Caco-2 (cell line): ENCODE data around the gene BMAL1. TPM values are rescaled to one million over a fixed set of nuclear protein-coding genes. Genes with fewer than 3 reads are reported as not detected.

Experiments
- BruUV-seq: library from RNA; stranded (reverse); fragments of 400-500 nt; replicated peaks from 2 replicates; lab custom pipeline; 2021; lab: Mats Ljungman, UMichigan
- CTCF ChIA-PET: fragments of 300-600 bp; sonication (Branson Sonifier 250); formaldehyde crosslinking; loops from one replicate; lab custom pipeline; 2022; ENCODE audit warnings: antibody characterized with exemption; lab: Charles Lee
- POLR2A ChIA-PET: fragments of 300-600 bp; sonication (Branson Sonifier 250); formaldehyde crosslinking; loops from one replicate; lab custom pipeline; 2022; ENCODE audit warnings: antibody characterized with exemption; lab: Charles Lee
- DNase-seq, 2 experiments: peaks; one replicate each; pipeline versions ENCODE4 v3.0.0 to v3.0.0-alpha.2; 2020 to 2022
- H3K27me3 ChIP-seq: replicated peaks from 2 replicates; pipeline ENCODE4 v1.6.0; 2011; ENCODE audit warnings: low read length; ENCODE audit not compliant: control insufficient read depth, insufficient read depth
- H3K36me3 ChIP-seq: 2 replicates; pipeline ENCODE4 v1.5.1; 2011; ENCODE audit warnings: low read length; ENCODE audit not compliant: control insufficient read depth, insufficient read depth
- H3K4me1 ChIP-seq: fragments of 250-450 bp; sonication (Bioruptor Pico); 2 replicates; pipeline ENCODE4 v1.5.1; 2020; ENCODE audit warnings: mild to moderate bottlenecking
- H3K4me3 ChIP-seq: 2 replicates; pipeline ENCODE4 v1.5.1; 2011; ENCODE audit warnings: low read depth, mild to moderate bottlenecking, control low read depth, low read length
- H3K9me3 ChIP-seq: fragments of 250-450 bp; sonication (Bioruptor Pico); 2 replicates; pipeline ENCODE4 v1.5.1; 2020; ENCODE audit warnings: mild to moderate bottlenecking, moderate library complexity
- H3K27ac Mint-ChIP-seq: one replicate; pipeline ENCODE4 v1.8.0; 2022; ENCODE audit warnings: mixed read lengths; ENCODE audit not compliant: unreplicated experiment
- H3K27me3 Mint-ChIP-seq: one replicate; pipeline ENCODE4 v1.8.0; 2022; ENCODE audit warnings: mixed read lengths; ENCODE audit not compliant: insufficient read depth, unreplicated experiment
- H3K36me3 Mint-ChIP-seq: one replicate; pipeline ENCODE4 v1.8.0; 2022; ENCODE audit warnings: mild to moderate bottlenecking, mixed read lengths; ENCODE audit not compliant: insufficient read depth, unreplicated experiment
- H3K4me1 Mint-ChIP-seq: one replicate; pipeline ENCODE4 v1.8.0; 2022; ENCODE audit warnings: low read depth, mixed read lengths; ENCODE audit not compliant: unreplicated experiment
- H3K4me3 Mint-ChIP-seq: one replicate; pipeline ENCODE4 v1.8.0; 2022; ENCODE audit warnings: mild to moderate bottlenecking, moderate library complexity, mixed read lengths; ENCODE audit not compliant: unreplicated experiment
- H3K9me3 Mint-ChIP-seq: one replicate; pipeline ENCODE4 v1.8.0; 2022; ENCODE audit warnings: mixed read lengths; ENCODE audit not compliant: unreplicated experiment
- CTCF ChIP-seq, 2 experiments: fragments of 200-600 bp in 1 of 2; IDR thresholded peaks; 1 replicate in 1 of 2; 2 replicates in 1 of 2; pipeline versions ENCODE4 v1.5.1 to v1.8.0; 2011 to 2022; ENCODE audit warnings: antibody characterized with exemption in 1 of 2, control low read depth in 1 of 2, inconsistent platforms in 1 of 2, low read depth in 1 of 2, low read length in 1 of 2, mild to moderate bottlenecking in 1 of 2, moderate library complexity in 1 of 2; ENCODE audit not compliant: insufficient read depth in 1 of 2, severe bottlenecking in 1 of 2, unreplicated experiment in 1 of 2
- intact Hi-C: fragments of 100-400 bp; cut with micrococcal nuclease; formaldehyde crosslinking; loops from one replicate; pipeline ENCODE4 v1.10.0; 2022; ENCODE audit not compliant: unreplicated experiment
- total RNA-seq: library from RNA; stranded (reverse); gene quantifications from 2 replicates; pipeline ENCODE4 v1.2.3, GENCODE V29; 2022

The BMAL1 gene
- total RNA-seq, 1 experiment from 2014 or later = 17.9 TPM

GRCh38 chr11:13297917-13298356 is 20.3 kb downstream of the BMAL1 start:
- CTCF ChIA-PET = interaction anchor here (0.8 kb wide), 1 partner anchor 48 kb away, joined by 3 read pairs; no protein-coding TSS in a partner anchor
- no peak overlapping the region for H3K4me3 Mint-ChIP-seq
- intact Hi-C loops = no loop called here
- no peak overlapping the region for H3K27ac Mint-ChIP-seq
- H3K27me3 ChIP-seq = no peaks in the 10 kb centered on the region
- POLR2A ChIA-PET = no interaction called here
- H3K36me3 ChIP-seq = no peaks in the 10 kb centered on the region
- no peak overlapping the region for H3K4me3 ChIP-seq
- no peaks in the 10 kb centered on the region for H3K36me3 Mint-ChIP-seq
- H3K27me3 Mint-ChIP-seq = no peaks in the 10 kb centered on the region
- no peaks in the 10 kb centered on the region for H3K9me3 Mint-ChIP-seq
- H3K4me1 Mint-ChIP-seq = peaks cover 7% of the 10 kb centered on the region
- no peak for DNase-seq
- BruUV-seq = no TSS peak
- no peaks in the 10 kb centered on the region for H3K9me3 ChIP-seq
- no peak for TF ChIP-seq CTCF (IDR thresholded peaks at IDR 0.05; ENCODE audit: insufficient read depth in 1 of 2, low read depth in 1 of 2, low read length in 1 of 2, severe bottlenecking in 1 of 2, unreplicated experiment in 1 of 2)
- H3K4me1 ChIP-seq = no peaks in the 10 kb centered on the region

- Mint-ChIP-seq H3K36me3 (no peaks in the 10 kb centered on the region), H3K4me3 (no peak overlapping the region), H3K4me1 (peaks cover 7% of the 10 kb centered on the region), H3K27ac (no peak overlapping the region), H3K9me3 (no peaks in the 10 kb centered on the region), H3K27me3 (no peaks in the 10 kb centered on the region)
- TF ChIP-seq CTCF (IDR thresholded peaks at IDR 0.05; ENCODE audit: insufficient read depth in 1 of 2, low read depth in 1 of 2, low read length in 1 of 2, severe bottlenecking in 1 of 2, unreplicated experiment in 1 of 2) = no peak
- Histone ChIP-seq H3K4me1 (no peaks in the 10 kb centered on the region), H3K9me3 (no peaks in the 10 kb centered on the region), H3K27me3 (no peaks in the 10 kb centered on the region), H3K4me3 (no peak overlapping the region), H3K36me3 (no peaks in the 10 kb centered on the region)
- CTCF ChIA-PET = no interaction called here
- no TSS peak for BruUV-seq
- intact Hi-C loops = no loop called here
- no peak for DNase-seq
- POLR2A ChIA-PET = no interaction called here
Observed at GRCh38 chr11:13298765-13299164, 21.2 kb downstream of the BMAL1 start.

GRCh38 chr11:13301522-13301921 is 23.9 kb downstream of the BMAL1 start:
- CTCF ChIA-PET = interaction anchor here (0.6 kb wide), 1 partner anchor 133 kb away, joined by 3 read pairs; no protein-coding TSS in a partner anchor
- H3K4me3 Mint-ChIP-seq = no peak overlapping the region

More at GRCh38 chr11:13301522-13301921, 23.9 kb downstream of the BMAL1 start:
- H3K9me3 Mint-ChIP-seq = no peaks in the 10 kb centered on the region
- H3K27ac Mint-ChIP-seq = no peak overlapping the region
- no peaks in the 10 kb centered on the region for H3K36me3 ChIP-seq
- no TSS peak for BruUV-seq
- no peaks in the 10 kb centered on the region for H3K9me3 ChIP-seq
- H3K4me3 ChIP-seq = no peak overlapping the region
- intact Hi-C loops = no loop called here
- DNase-seq = no peak
- no peaks in the 10 kb centered on the region for H3K27me3 Mint-ChIP-seq
- no peak for TF ChIP-seq CTCF (IDR thresholded peaks at IDR 0.05; ENCODE audit: insufficient read depth in 1 of 2, low read depth in 1 of 2, low read length in 1 of 2, severe bottlenecking in 1 of 2, unreplicated experiment in 1 of 2)
- H3K27me3 ChIP-seq = no peaks in the 10 kb centered on the region
- POLR2A ChIA-PET = no interaction called here
- no peaks in the 10 kb centered on the region for H3K36me3 Mint-ChIP-seq
- peaks cover 7% of the 10 kb centered on the region for H3K4me1 Mint-ChIP-seq
- H3K4me1 ChIP-seq = no peaks in the 10 kb centered on the region
